ENCODE results near the gene CBX8. TPM values are rescaled to one million over a fixed set of nuclear protein-coding genes. Genes with fewer than 3 reads are reported as not detected.
A peak's percentile ranks its signal among the peaks of the same experiment; 100 is the strongest.

CBX8 gene
- total and polyA plus RNA-seq, 7 experiments from 2014 or later, result 0.96 to 11.9 (median 2.7) TPM

DNA sequence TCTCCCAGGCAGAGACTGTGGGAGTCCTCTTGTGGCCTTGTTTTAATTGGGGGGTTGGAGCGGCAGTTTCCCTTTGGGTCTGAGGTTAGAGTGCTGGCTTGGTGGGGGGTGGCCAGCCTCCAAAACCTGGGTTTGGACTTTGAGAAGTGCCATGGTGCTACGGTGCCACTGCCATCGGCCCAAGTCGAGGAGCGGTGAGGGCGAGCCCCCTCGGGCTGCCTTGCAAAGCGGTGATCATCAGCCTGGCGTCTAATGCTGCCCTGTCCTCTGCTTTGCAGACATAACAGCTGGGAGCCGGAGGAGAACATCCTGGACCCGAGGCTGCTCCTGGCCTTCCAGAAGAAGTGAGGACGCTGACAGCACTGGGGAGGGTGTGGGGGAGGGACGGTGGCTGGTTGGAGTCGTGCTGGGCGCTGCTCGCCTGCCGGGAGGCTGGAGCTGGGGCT, 17.8 kb downstream of the CBX8 start:
- Histone ChIP-seq H3K4me1 (ENCODE audit: control insufficient read depth in 2 of 2, insufficient read depth in 2 of 2, low read length in 2 of 2) (peaks cover 7 to 10% of the 10 kb centered on the region in 2 donors), H3K27me3 (ENCODE audit: control insufficient read depth in 2 of 2, insufficient read depth in 2 of 2, low read length in 2 of 2) (peaks cover 11 to 26% of the 10 kb centered on the region in 2 donors), H3K4me3 (ENCODE audit: low read length) (peak overlapping the region; percentile 13), H3K36me3 (ENCODE audit: control insufficient read depth in 2 of 3, insufficient read depth in 3 of 3, low read length in 3 of 3) (no peaks in the 10 kb centered on the region), H3K9me3 (ENCODE audit: control insufficient read depth in 2 of 3, low read length in 3 of 3) (no peaks in the 10 kb centered on the region), H3K27ac (ENCODE audit: low read depth, low read length) (no peak overlapping the region)
- ChIA-PET CTCF (no interaction called here), POLR2A (interaction anchor here (0.6 to 1.0 kb wide), 3 partner anchors 17 to 218 kb away, joined by 3 to 5 read pairs (median 4); partner anchors contain the start of gene CBX8)
- H3K36me3 Mint-ChIP-seq, result no peaks in the 10 kb centered on the region
- intact Hi-C loops (cut with micrococcal nuclease), result loop anchor here in 1 of 2 donors (2.0 to 5.0 kb wide), 2 partner anchors 18 to 33 kb away; partner anchors contain the start of gene CBX8
- H3K4me1 Mint-ChIP-seq, result peaks cover 10 to 37% (median 24%) of the 10 kb centered on the region in 7 donors
- DNase-seq (no peak), ATAC-seq (no peak)
- peaks cover 0 to 1% (median 0%) of the 10 kb centered on the region in 11 donors for H3K9me3 Mint-ChIP-seq
- H3K27ac Mint-ChIP-seq, result peak overlapping the region in 5 of 9 donors; percentile 32 to 81 (median 75)
- peaks cover 61 to 83% (median 71%) of the 10 kb centered on the region in 5 donors for H3K27me3 Mint-ChIP-seq
- peak overlapping the region; percentile 80 to 92 (median 86) for H3K4me3 Mint-ChIP-seq

DNA sequence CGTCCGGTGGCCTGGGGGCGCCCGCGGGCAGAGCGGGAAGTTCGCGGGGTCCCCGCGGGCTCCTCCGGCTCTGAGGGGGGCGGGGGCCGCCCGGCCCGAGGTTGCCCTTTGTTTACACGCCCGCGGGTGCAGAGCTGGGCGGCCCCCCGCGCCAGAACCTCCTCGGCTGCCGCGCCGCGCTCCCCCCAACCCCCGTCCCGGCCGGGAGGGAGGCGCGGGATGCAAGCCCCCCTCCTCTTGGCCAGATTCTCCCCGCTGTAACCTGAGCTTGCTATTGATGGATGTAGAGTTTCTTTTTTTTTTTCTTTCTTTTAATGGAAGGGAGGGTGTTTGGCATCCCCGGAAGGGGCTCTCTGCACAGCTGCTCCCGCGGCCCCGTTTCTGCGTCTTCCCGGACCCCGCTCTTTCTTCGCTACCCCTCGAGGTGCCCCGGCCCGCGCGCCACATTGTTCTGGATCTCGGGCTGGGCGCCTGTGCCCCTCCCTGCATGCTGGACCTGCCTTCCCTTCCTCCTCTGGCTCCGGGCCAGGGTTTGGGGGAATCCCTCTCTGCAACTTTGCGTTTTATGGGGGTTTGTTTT, 18.3 kb downstream of the CBX8 start:
- H3K4me3 ChIP-seq (ENCODE audit: low read length), result peak overlapping the region; percentile 13
- peak overlapping the region; percentile 80 to 92 (median 86) for H3K4me3 Mint-ChIP-seq
- H3K27ac ChIP-seq (ENCODE audit: low read depth, low read length), result no peak overlapping the region
- ChIA-PET POLR2A (interaction anchor here (0.8 to 1.0 kb wide), 3 partner anchors 18 to 61 kb away, joined by 3 to 6 read pairs (median 4); partner anchors contain the start of genes CBX4 and CBX8), CTCF (no interaction called here)
- intact Hi-C loops (cut with micrococcal nuclease), result loop anchor here in 1 of 2 donors (2.0 to 5.0 kb wide), 2 partner anchors 18 to 34 kb away; partner anchors contain the start of gene CBX8
- H3K27ac Mint-ChIP-seq, result peak overlapping the region in 8 of 9 donors; percentile 32 to 89 (median 72)
- H3K4me1 ChIP-seq (ENCODE audit: control insufficient read depth in 2 of 2, insufficient read depth in 2 of 2, low read length in 2 of 2), result peaks cover 7 to 10% of the 10 kb centered on the region in 2 donors
- peaks cover 10 to 37% (median 24%) of the 10 kb centered on the region in 7 donors for H3K4me1 Mint-ChIP-seq
- no peaks in the 10 kb centered on the region for H3K36me3 Mint-ChIP-seq
- peaks cover 66 to 83% (median 77%) of the 10 kb centered on the region in 5 donors for H3K27me3 Mint-ChIP-seq
- ATAC-seq, result no peak
- peaks cover 0 to 1% (median 0%) of the 10 kb centered on the region in 11 donors for H3K9me3 Mint-ChIP-seq
- H3K36me3 ChIP-seq (ENCODE audit: control insufficient read depth in 2 of 3, insufficient read depth in 3 of 3, low read length in 3 of 3), result no peaks in the 10 kb centered on the region
- peak in 2 of 9 donors; percentile 24 to 33 for DNase-seq
- peaks cover 11 to 26% of the 10 kb centered on the region in 2 donors for H3K27me3 ChIP-seq (ENCODE audit: control insufficient read depth in 2 of 2, insufficient read depth in 2 of 2, low read length in 2 of 2)
- H3K9me3 ChIP-seq (ENCODE audit: control insufficient read depth in 2 of 3, low read length in 3 of 3), result no peaks in the 10 kb centered on the region

DNA sequence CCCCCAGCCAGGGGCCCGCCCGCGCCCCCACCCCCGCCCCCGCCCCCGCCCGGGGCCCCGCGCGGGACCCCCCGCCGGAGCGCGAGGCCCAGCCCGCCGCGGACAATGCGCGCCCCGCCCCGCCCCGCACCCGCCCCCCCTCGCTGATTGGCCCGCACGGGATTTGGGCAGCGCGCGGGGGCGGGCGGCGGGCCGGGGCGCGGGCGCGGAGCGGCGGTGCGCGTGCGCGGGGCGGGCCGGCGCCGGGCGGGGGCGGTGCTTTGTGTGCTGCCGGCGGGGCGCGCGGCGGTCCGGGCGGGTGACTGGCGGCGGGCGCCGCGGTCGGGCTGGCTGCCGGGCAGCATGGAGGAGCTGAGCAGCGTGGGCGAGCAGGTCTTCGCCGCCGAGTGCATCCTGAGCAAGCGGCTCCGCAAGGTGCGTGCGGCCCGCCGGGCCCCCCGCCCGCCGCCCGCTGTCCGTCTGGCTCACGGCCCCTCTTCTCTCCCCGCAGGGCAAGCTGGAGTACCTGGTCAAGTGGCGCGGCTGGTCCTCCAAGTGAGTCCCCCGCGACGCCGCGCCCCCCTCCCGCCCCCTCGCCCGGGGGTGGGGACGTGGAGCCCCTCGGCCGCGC, 18.9 kb downstream of the CBX8 start, which contains the start of gene CBX2:
Gene CBX2 (plus strand): TSS at position 255 of the 610 bp plus-strand sequence. CDS start 88 bp downstream, at position 343.
- Histone ChIP-seq H3K9me3 (ENCODE audit: control insufficient read depth in 2 of 3, low read length in 3 of 3) (no peaks in the 10 kb centered on the region), H3K27me3 (ENCODE audit: control insufficient read depth in 2 of 2, insufficient read depth in 2 of 2, low read length in 2 of 2) (peaks cover 11 to 26% of the 10 kb centered on the region in 2 donors), H3K27ac (ENCODE audit: low read depth, low read length) (no peak within 1 kb of the TSS), H3K4me3 (ENCODE audit: low read length) (peak within 1 kb of the TSS; percentile 28), H3K4me1 (ENCODE audit: control insufficient read depth in 2 of 2, insufficient read depth in 2 of 2, low read length in 2 of 2) (peaks cover 7 to 10% of the 10 kb centered on the region in 2 donors), H3K36me3 (ENCODE audit: control insufficient read depth in 2 of 3, insufficient read depth in 3 of 3, low read length in 3 of 3) (no peaks in the 10 kb centered on the region)
- peak; percentile 95 for ATAC-seq
- Mint-ChIP-seq H3K9me3 (peaks cover 0 to 1% (median 0%) of the 10 kb centered on the region in 11 donors), H3K36me3 (peaks cover 0 to 2% (median 0%) of the 10 kb centered on the region in 5 donors), H3K27ac (peak within 1 kb of the TSS in 8 of 9 donors; percentile 32 to 89 (median 72)), H3K4me1 (peaks cover 10 to 37% (median 24%) of the 10 kb centered on the region in 7 donors), H3K27me3 (peaks cover 72 to 84% (median 77%) of the 10 kb centered on the region in 5 donors), H3K4me3 (peak within 1 kb of the TSS; percentile 80 to 92 (median 86))
- CTCF ChIA-PET, result no interaction called here
- POLR2A ChIA-PET, result interaction anchor here (0.8 to 1.0 kb wide), 3 partner anchors 18 to 62 kb away, joined by 3 to 6 read pairs (median 4); partner anchors contain the start of genes CBX4 and CBX8
- peak; percentile 58 to 92 (median 77) for DNase-seq
- intact Hi-C loops (cut with micrococcal nuclease), result loop anchor here (1.0 to 5.0 kb wide), 4 partner anchors 19 to 34 kb away; partner anchors contain the start of gene CBX8 (in 2 of the 2)

DNA sequence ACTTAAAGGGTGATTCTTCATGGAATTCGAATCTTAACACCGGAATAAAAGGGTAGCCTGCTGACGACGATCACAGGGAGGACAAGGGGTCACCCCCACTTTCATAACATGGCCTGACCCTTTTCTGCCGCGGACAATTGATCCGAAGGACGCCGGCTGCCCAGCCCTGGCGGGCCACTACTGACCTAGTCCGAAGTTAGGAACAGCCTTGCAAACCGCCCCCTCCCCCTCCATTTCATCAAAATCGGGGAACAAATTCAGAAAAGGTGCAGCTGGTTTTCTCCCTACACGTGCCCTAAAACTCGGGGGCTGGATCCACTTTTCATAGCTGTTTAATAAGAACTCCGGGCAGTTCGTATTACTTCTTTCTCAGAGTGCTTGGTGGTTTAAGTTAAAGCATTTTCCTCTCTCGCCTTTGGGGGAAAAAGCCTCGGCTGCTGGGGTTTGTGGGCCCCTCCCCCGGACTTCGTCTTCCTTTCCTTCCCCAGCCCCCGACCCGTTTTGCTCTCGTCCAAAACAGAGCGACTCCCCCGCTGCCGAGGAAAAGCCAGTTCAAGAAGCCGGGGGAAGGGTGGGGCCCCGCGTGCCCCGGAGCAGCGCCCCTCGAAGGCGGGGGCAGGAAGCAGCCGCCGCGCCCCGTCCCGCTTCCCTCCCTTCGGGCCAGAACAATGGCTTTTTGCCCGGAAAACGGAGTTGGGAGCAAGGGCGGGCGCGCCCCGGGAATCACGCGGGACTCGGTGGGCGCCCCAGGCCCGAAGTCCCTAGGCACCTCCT, 19.6 kb downstream of the CBX8 start:
- Mint-ChIP-seq H3K36me3 (peaks cover 0 to 3% (median 0%) of the 10 kb centered on the region in 5 donors), H3K4me1 (peaks cover 10 to 37% (median 24%) of the 10 kb centered on the region in 7 donors), H3K4me3 (peak overlapping the region; percentile 63 to 81 (median 73)), H3K9me3 (peaks cover 0 to 1% (median 0%) of the 10 kb centered on the region in 11 donors), H3K27ac (peak overlapping the region in 4 of 9 donors; percentile 4 to 67 (median 32)), H3K27me3 (peaks cover 69 to 80% (median 75%) of the 10 kb centered on the region in 5 donors)
- no peaks in the 10 kb centered on the region for H3K9me3 ChIP-seq (ENCODE audit: control insufficient read depth in 2 of 3, low read length in 3 of 3)
- peaks cover 11 to 26% of the 10 kb centered on the region in 2 donors for H3K27me3 ChIP-seq (ENCODE audit: control insufficient read depth in 2 of 2, insufficient read depth in 2 of 2, low read length in 2 of 2)
- H3K4me3 ChIP-seq (ENCODE audit: low read length), result peak overlapping the region; percentile 28
- peak; percentile 31 for ATAC-seq
- CTCF ChIA-PET, result no interaction called here
- intact Hi-C loops (cut with micrococcal nuclease), result loop anchor here (1.0 to 5.0 kb wide), 3 partner anchors 20 to 35 kb away; partner anchors contain the start of gene CBX8 (in 1 of the 2)
- DNase-seq, result peak in 5 of 9 donors; percentile 17 to 56 (median 34)
- POLR2A ChIA-PET, result interaction anchor here (0.6 to 1.6 kb wide), 4 partner anchors 8 to 62 kb away, joined by 3 to 7 read pairs (median 4); partner anchors contain the start of genes CBX4 and CBX8
- no peaks in the 10 kb centered on the region for H3K36me3 ChIP-seq (ENCODE audit: control insufficient read depth in 2 of 3, insufficient read depth in 3 of 3, low read length in 3 of 3)
- H3K4me1 ChIP-seq (ENCODE audit: control insufficient read depth in 2 of 2, insufficient read depth in 2 of 2, low read length in 2 of 2), result peaks cover 7 to 10% of the 10 kb centered on the region in 2 donors
- no peak overlapping the region for H3K27ac ChIP-seq (ENCODE audit: low read depth, low read length)

DNA sequence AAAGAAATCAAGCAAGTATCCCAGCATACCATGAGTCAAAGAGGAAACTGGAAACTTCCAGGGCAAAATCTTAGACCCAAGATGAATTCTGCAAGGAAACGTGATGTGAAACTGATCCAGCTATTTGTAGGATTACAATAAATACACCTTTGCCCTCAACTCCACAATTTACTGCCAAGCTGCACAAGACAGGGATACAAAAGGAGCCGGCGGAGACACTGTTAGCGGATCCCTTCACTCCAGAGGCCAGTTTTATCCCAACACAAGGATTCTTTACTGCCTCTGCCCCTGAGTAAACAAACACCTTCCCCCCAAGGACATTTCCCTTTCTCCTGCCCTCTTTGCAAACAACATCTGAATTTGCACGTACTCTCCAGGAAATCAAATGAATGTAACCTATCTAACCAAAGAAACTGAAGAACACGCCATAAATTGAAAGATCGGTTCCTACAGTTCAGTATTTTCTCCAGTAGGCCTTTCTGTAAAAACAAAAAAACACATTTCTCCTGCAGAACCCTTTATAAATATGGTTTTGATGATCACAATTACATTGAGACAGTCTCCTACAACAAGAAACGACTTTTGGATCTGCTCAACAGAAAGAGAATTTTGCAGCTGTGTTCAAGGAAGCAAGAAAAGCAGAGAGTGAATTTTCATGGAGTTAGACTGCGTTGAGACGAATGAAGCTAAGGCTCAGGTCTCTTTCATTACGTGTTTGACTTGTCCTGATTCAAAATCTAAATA, 20.3 kb downstream of the CBX8 start:
- intact Hi-C loops (cut with micrococcal nuclease), result loop anchor here (1.0 to 5.0 kb wide), 3 partner anchors 21 to 36 kb away; partner anchors contain the start of gene CBX8 (in 1 of the 2)
- ATAC-seq, result no peak
- H3K27ac Mint-ChIP-seq, result peak overlapping the region in 2 of 9 donors; percentile 4 to 16
- no peak for DNase-seq
- peak overlapping the region; percentile 38 to 76 (median 72) for H3K4me3 Mint-ChIP-seq
- no peak overlapping the region for H3K27ac ChIP-seq (ENCODE audit: low read depth, low read length)
- H3K36me3 ChIP-seq (ENCODE audit: control insufficient read depth in 2 of 3, insufficient read depth in 3 of 3, low read length in 3 of 3), result no peaks in the 10 kb centered on the region
- peaks cover 10 to 35% (median 24%) of the 10 kb centered on the region in 7 donors for H3K4me1 Mint-ChIP-seq
- ChIA-PET CTCF (no interaction called here), POLR2A (interaction anchor here (0.6 to 1.6 kb wide), 6 partner anchors 9 to 216 kb away, joined by 3 to 7 read pairs (median 4); partner anchors contain the start of genes CBX4 and CBX8)
- H3K9me3 ChIP-seq (ENCODE audit: control insufficient read depth in 2 of 3, low read length in 3 of 3), result no peaks in the 10 kb centered on the region
- peaks cover 69 to 76% (median 71%) of the 10 kb centered on the region in 5 donors for H3K27me3 Mint-ChIP-seq
- peaks cover 11 to 26% of the 10 kb centered on the region in 2 donors for H3K27me3 ChIP-seq (ENCODE audit: control insufficient read depth in 2 of 2, insufficient read depth in 2 of 2, low read length in 2 of 2)
- peaks cover 0 to 3% (median 0%) of the 10 kb centered on the region in 5 donors for H3K36me3 Mint-ChIP-seq
- H3K4me1 ChIP-seq (ENCODE audit: control insufficient read depth in 2 of 2, insufficient read depth in 2 of 2, low read length in 2 of 2), result peaks cover 7 to 10% of the 10 kb centered on the region in 2 donors
- no peak overlapping the region for H3K4me3 ChIP-seq (ENCODE audit: low read length)
- H3K9me3 Mint-ChIP-seq, result peaks cover 0 to 1% (median 0%) of the 10 kb centered on the region in 11 donors

Measured in naive thymus-derived CD4-positive, alpha-beta T cell (primary cell).